Prostate gland (tissue), 2 donors: ENCODE measurements around the gene CHST2. TPM values are rescaled to one million over a fixed set of nuclear protein-coding genes. Genes with fewer than 3 reads are reported as not detected.

Source experiments
- DNase-seq: peaks from one replicate; pipeline ENCODE4 v3.0.0-alpha.2; 2019; ENCODE audit warnings: low spot score
- H3K27ac ChIP-seq, 2 donors: fragments of 200-600 bp; sonication (generic); 2 replicates each; pipeline ENCODE4 v1.5.1; 2017 to 2019
- H3K27me3 ChIP-seq: fragments of 200-600 bp; sonication (generic); replicated peaks from 2 replicates; pipeline ENCODE4 v1.5.1; 2019; ENCODE audit not compliant: insufficient read depth
- H3K36me3 ChIP-seq, 2 donors: fragments of 200-600 bp; sonication (generic); 1 replicate in 1 of 2; 2 replicates in 1 of 2; pipeline versions ENCODE4 v1.5.1 to v1.8.1; 2017 to 2019
- H3K4me1 ChIP-seq: fragments of 200-600 bp; sonication (generic); replicated peaks from 2 replicates; pipeline ENCODE4 v1.5.1; 2019
- H3K4me3 ChIP-seq, 2 donors: fragments of 200-600 bp; sonication (generic); 2 replicates each; pipeline ENCODE4 v1.5.1; 2017 to 2019
- H3K9me3 ChIP-seq: fragments of 200-600 bp; sonication (generic); 2 replicates; pipeline ENCODE4 v1.5.1; 2017
- CTCF ChIP-seq, 4 experiments: fragments of 200-600 bp in 2 of 4; fragments of 450-650 bp in 2 of 4; sonication (generic) in 2 of 4; IDR thresholded peaks; 1 replicate in 3 of 4; 2 replicates in 1 of 4; pipeline ENCODE4 v1.5.1; 2016 to 2019; ENCODE audit warnings: antibody characterized with exemption in 4 of 4, mild to moderate bottlenecking in 2 of 4, moderate library complexity in 2 of 4
- POLR2A ChIP-seq: fragments of 450-650 bp; IDR thresholded peaks from one replicate; pipeline ENCODE4 v1.6.1; 2016; ENCODE audit warnings: antibody characterized with exemption, mild to moderate bottlenecking
- POLR2AphosphoS5 ChIP-seq: sonication (generic); formaldehyde crosslinking; IDR thresholded peaks from one replicate; pipeline ENCODE4 v1.6.1; 2017; ENCODE audit warnings: antibody characterized with exemption
- WGBS: methylation state at CpG from one replicate; pipeline ENCODE4 v1.1.5; 2018; 5-methylcytosine and 5-hydroxymethylcytosine counted together
- intact Hi-C: fragments of 100-400 bp; cut with DNase I; formaldehyde crosslinking; loops from one replicate; pipeline ENCODE4 v1.14.2; 2022
- total RNA-seq, 2 donors: library from RNA; depleted of rRNA; stranded (reverse); fragments of >200 nt; gene quantifications; one replicate each; pipeline ENCODE4 v1.1.0, GENCODE V29; 2016

CHST2 gene
- total RNA-seq, 2 donors from 2014 or later, result 9.6 to 9.7 TPM

GRCh38 chr3:143119974-143120715, 574 bp downstream of the CHST2 start:
- Histone ChIP-seq H3K27me3 (no peaks in the 10 kb centered on the region), H3K4me1 (no peaks in the 10 kb centered on the region), H3K4me3 (peak overlapping the region; percentile 56 to 61), H3K27ac (peak overlapping the region; percentile 40 to 60), H3K9me3 (no peaks in the 10 kb centered on the region), H3K36me3 (no peaks in the 10 kb centered on the region)
- intact Hi-C loops, result loop anchor here (2.0 to 10.0 kb wide), 3 partner anchors 375 to 635 kb away; no protein-coding TSS in a partner anchor
- DNase-seq, result no peak
- TF ChIP-seq POLR2A, result no peak
- WGBS, result under 1% methylated on average over 72 of the region's 85 CpGs

- no peak for DNase-seq
- WGBS, result under 1% methylated on average over 15 of the region's 60 CpGs
- Histone ChIP-seq H3K9me3 (no peaks in the 10 kb centered on the region), H3K4me1 (no peaks in the 10 kb centered on the region), H3K4me3 (peak overlapping the region; percentile 56 to 61), H3K27ac (no peak overlapping the region), H3K36me3 (no peaks in the 10 kb centered on the region), H3K27me3 (no peaks in the 10 kb centered on the region)
- intact Hi-C loops, result loop anchor here (1.0 to 10.0 kb wide), 4 partner anchors 374 to 634 kb away; no protein-coding TSS in a partner anchor
- TF ChIP-seq POLR2A (no peak), CTCF (IDR thresholded peaks at IDR 0.05) (no peak), POLR2AphosphoS5 (no peak)
These were observed 1.2 kb downstream of the CHST2 start for GRCh38 chr3:143120716-143121240.

- Histone ChIP-seq H3K4me1 (no peaks in the 10 kb centered on the region), H3K27me3 (no peaks in the 10 kb centered on the region), H3K4me3 (peak overlapping the region; percentile 56 to 61), H3K27ac (no peak overlapping the region), H3K9me3 (no peaks in the 10 kb centered on the region), H3K36me3 (no peaks in the 10 kb centered on the region)
- TF ChIP-seq CTCF (IDR thresholded peaks at IDR 0.05) (peak in 3 of 4 experiments; percentile 42 to 55 (median 53)), POLR2A (no peak)
- peak; percentile 12 for DNase-seq
- intact Hi-C loops, result loop anchor here (1.0 to 10.0 kb wide), 4 partner anchors 373 to 633 kb away; no protein-coding TSS in a partner anchor
- WGBS, result 66% methylated on average over 64 of the region's 79 CpGs
These were observed 1.9 kb downstream of the CHST2 start for GRCh38 chr3:143121241-143122088.

GRCh38 chr3:143122089-143122430, 2.5 kb downstream of the CHST2 start:
- no peaks in the 10 kb centered on the region for H3K9me3 ChIP-seq
- no peak overlapping the region for H3K4me3 ChIP-seq
- 88% methylated on average over 16 of the region's 16 CpGs for WGBS
- no peaks in the 10 kb centered on the region for H3K36me3 ChIP-seq
- H3K27me3 ChIP-seq, result no peaks in the 10 kb centered on the region
- DNase-seq, result no peak
- no peak overlapping the region for H3K27ac ChIP-seq
- intact Hi-C loops, result loop anchor here (10.0 kb wide), 2 partner anchors 373 to 633 kb away; no protein-coding TSS in a partner anchor
- no peak for TF ChIP-seq CTCF (IDR thresholded peaks at IDR 0.05)
- H3K4me1 ChIP-seq, result no peaks in the 10 kb centered on the region

GRCh38 chr3:143122608-143123352, 3.2 kb downstream of the CHST2 start:
- TF ChIP-seq CTCF (IDR thresholded peaks at IDR 0.05) (no peak), POLR2A (no peak), POLR2AphosphoS5 (no peak)
- Histone ChIP-seq H3K27ac (no peak overlapping the region), H3K27me3 (no peaks in the 10 kb centered on the region), H3K36me3 (no peaks in the 10 kb centered on the region), H3K4me3 (no peak overlapping the region), H3K4me1 (no peaks in the 10 kb centered on the region), H3K9me3 (no peaks in the 10 kb centered on the region)
- intact Hi-C loops, result loop anchor here (10.0 kb wide), 2 partner anchors 372 to 632 kb away; no protein-coding TSS in a partner anchor
- DNase-seq, result no peak
- WGBS, result 57% methylated on average over 4 of the region's 4 CpGs
